ENCODE data around the gene GMPR2.
"Not testable (repeated sequence)": the region's sequence is repeated elsewhere in the genome, so short reads cannot be mapped to it uniquely, and the experiment has no call there.

Gene GMPR2

GRCh38 chr14:24203249-24203886 is 29.4 kb upstream of the GMPR2 start:
- not testable (repeated sequence) for DNase-seq

- no peak for DNase-seq
These were observed 28.3 kb upstream of the GMPR2 start for GRCh38 chr14:24204163-24205146.

GRCh38 chr14:24206260-24207103 is 26.2 kb upstream of the GMPR2 start:
- DNase-seq: no peak

- DNase-seq: no peak
These were observed 25.6 kb upstream of the GMPR2 start for GRCh38 chr14:24207104-24207551.

GRCh38 chr14:24207625-24208024 is 25.1 kb upstream of the GMPR2 start:
- no peak for DNase-seq

GRCh38 chr14:24211311-24211710 is 21.4 kb upstream of the GMPR2 start:
- no peak for DNase-seq

- DNase-seq: peak; percentile 99
These were observed 19.5 kb upstream of the GMPR2 start, which contains the start of gene CHMP4A for GRCh38 chr14:24212924-24213865. CHMP4A (minus strand) TSS chr14:24213488; CDS start chr14:24213439, 49 bp downstream.

GRCh38 chr14:24213866-24214662 is 18.7 kb upstream of the GMPR2 start:
- no peak for DNase-seq

- DNase-seq: peak; percentile 87
These were observed 17.0 kb upstream of the GMPR2 start, which contains the start of gene MDP1 for GRCh38 chr14:24215495-24216344. MDP1 (minus strand) TSS chr14:24216066; CDS start chr14:24215955, 111 bp downstream.

- no peak for DNase-seq
These were observed 16.4 kb upstream of the GMPR2 start for GRCh38 chr14:24216345-24216699.

- not testable (repeated sequence) for DNase-seq
These were observed 15.9 kb upstream of the GMPR2 start for GRCh38 chr14:24216876-24217275.

GRCh38 chr14:24219080-24219479 is 13.6 kb upstream of the GMPR2 start:
- DNase-seq: no peak

GRCh38 chr14:24219521-24219920 is 13.2 kb upstream of the GMPR2 start:
- no peak for DNase-seq

GRCh38 chr14:24222987-24223386 is 9.7 kb upstream of the GMPR2 start:
- not testable (repeated sequence) for DNase-seq

- no peak for DNase-seq
These were observed 8.1 kb upstream of the GMPR2 start for GRCh38 chr14:24224618-24225071.

GRCh38 chr14:24226473-24226872 is 6.3 kb upstream of the GMPR2 start:
- DNase-seq: no peak

GRCh38 chr14:24228902-24229301 is 3.8 kb upstream of the GMPR2 start:
- no peak for DNase-seq

GRCh38 chr14:24231263-24232120 is 1.2 kb upstream of the GMPR2 start:
- DNase-seq: peak; percentile 33
